ENCODE measurements around the gene STARD10.

DNA sequence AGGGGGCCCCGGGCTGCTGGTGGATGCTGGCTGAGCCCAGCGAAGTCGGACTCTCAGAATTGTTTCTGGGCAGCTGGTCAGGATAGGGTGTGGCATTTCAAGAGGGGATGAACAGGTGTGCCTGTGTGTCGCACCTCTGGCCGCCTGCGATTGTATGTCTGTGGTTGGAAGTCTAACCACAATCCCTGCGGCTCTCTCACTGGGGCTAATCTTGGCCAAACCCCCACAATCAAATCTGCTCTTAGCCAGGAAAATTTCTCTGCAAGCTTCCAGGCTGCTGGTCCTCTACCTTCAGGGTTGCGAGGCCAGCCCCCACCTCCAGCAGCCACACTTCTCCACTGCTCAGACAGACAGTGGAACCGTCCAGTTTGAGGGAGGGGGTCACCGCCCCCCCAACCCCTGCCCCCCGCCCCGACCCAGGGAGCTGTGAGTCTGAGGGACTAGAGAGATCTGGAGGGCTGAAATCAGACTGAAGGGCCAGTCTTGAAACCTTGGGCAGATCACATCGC lies 21.3 kb upstream of the STARD10 start:
- TF ChIP-seq NFRKB (IDR thresholded peaks at IDR 0.05): no peak
- TF ChIP-seq FOXM1 (IDR thresholded peaks at IDR 0.05; ENCODE audit: borderline replicate concordance): no peak
- no peak for TF ChIP-seq BHLHE40 (IDR thresholded peaks at IDR 0.05; ENCODE audit: borderline replicate concordance)
- no peak for TF ChIP-seq FOXK2 (IDR thresholded peaks at IDR 0.05)
- no peak for TF ChIP-seq L3MBTL2 (conservative IDR thresholded peaks at IDR 0.05)
- no peak for TF ChIP-seq CTBP1 (IDR thresholded peaks at IDR 0.05; ENCODE audit: borderline replicate concordance)
- no peak for TF ChIP-seq FOXA1 (IDR thresholded peaks at IDR 0.05)
- TF ChIP-seq TARDBP (IDR thresholded peaks at IDR 0.05): no peak
- no peak for TF ChIP-seq SP1 (IDR thresholded peaks at IDR 0.05)
- no peak for TF ChIP-seq ZNF384 (IDR thresholded peaks at IDR 0.05)
- TF ChIP-seq ELF4 (IDR thresholded peaks at IDR 0.05): no peak

Data from HEK293T (cell line).